Prostate gland (tissue), 2 donors: Measurements from ENCODE around the gene ZBTB43. TPM values are rescaled to one million over a fixed set of nuclear protein-coding genes. Genes with fewer than 3 reads are reported as not detected.

ENCODE experiments used
- DNase-seq: peaks from one replicate; pipeline ENCODE4 v3.0.0-alpha.2; 2019; ENCODE audit warnings: low spot score
- H3K27ac ChIP-seq, 2 donors: fragments of 200-600 bp; sonication (generic); 2 replicates each; pipeline ENCODE4 v1.5.1; 2017 to 2019
- H3K27me3 ChIP-seq: fragments of 200-600 bp; sonication (generic); replicated peaks from 2 replicates; pipeline ENCODE4 v1.5.1; 2019; ENCODE audit not compliant: insufficient read depth
- H3K36me3 ChIP-seq, 2 donors: fragments of 200-600 bp; sonication (generic); 1 replicate in 1 of 2; 2 replicates in 1 of 2; pipeline versions ENCODE4 v1.5.1 to v1.8.1; 2017 to 2019
- H3K4me1 ChIP-seq: fragments of 200-600 bp; sonication (generic); replicated peaks from 2 replicates; pipeline ENCODE4 v1.5.1; 2019
- H3K4me3 ChIP-seq, 2 donors: fragments of 200-600 bp; sonication (generic); 2 replicates each; pipeline ENCODE4 v1.5.1; 2017 to 2019
- H3K9me3 ChIP-seq: fragments of 200-600 bp; sonication (generic); 2 replicates; pipeline ENCODE4 v1.5.1; 2017
- CTCF ChIP-seq, 4 experiments: fragments of 200-600 bp in 2 of 4; fragments of 450-650 bp in 2 of 4; sonication (generic) in 2 of 4; IDR thresholded peaks; 1 replicate in 3 of 4; 2 replicates in 1 of 4; pipeline ENCODE4 v1.5.1; 2016 to 2019; ENCODE audit warnings: antibody characterized with exemption in 4 of 4, mild to moderate bottlenecking in 2 of 4, moderate library complexity in 2 of 4
- POLR2A ChIP-seq: fragments of 450-650 bp; IDR thresholded peaks from one replicate; pipeline ENCODE4 v1.6.1; 2016; ENCODE audit warnings: antibody characterized with exemption, mild to moderate bottlenecking
- POLR2AphosphoS5 ChIP-seq: sonication (generic); formaldehyde crosslinking; IDR thresholded peaks from one replicate; pipeline ENCODE4 v1.6.1; 2017; ENCODE audit warnings: antibody characterized with exemption
- WGBS: methylation state at CpG from one replicate; pipeline ENCODE4 v1.1.5; 2018; 5-methylcytosine and 5-hydroxymethylcytosine counted together
- intact Hi-C: fragments of 100-400 bp; cut with DNase I; formaldehyde crosslinking; loops from one replicate; pipeline ENCODE4 v1.14.2; 2022
- total RNA-seq, 2 donors: library from RNA; depleted of rRNA; stranded (reverse); fragments of >200 nt; gene quantifications; one replicate each; pipeline ENCODE4 v1.1.0, GENCODE V29; 2016

ZBTB43 gene
- total RNA-seq, 2 donors from 2014 or later, result 30.0 to 118 TPM

DNA sequence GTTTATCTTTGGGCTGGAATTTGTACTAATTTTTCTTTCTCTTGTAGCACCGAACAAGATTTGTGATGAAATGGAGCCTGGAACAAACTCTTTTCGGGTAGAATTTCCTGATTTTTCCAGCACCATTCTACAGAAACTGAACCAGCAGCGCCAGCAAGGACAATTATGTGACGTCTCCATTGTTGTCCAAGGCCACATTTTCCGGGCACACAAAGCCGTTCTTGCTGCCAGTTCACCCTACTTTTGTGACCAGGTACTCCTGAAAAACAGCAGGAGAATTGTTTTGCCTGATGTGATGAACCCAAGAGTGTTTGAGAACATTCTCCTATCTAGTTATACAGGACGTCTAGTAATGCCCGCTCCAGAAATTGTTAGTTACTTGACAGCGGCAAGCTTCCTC is 27.6 kb downstream of the ZBTB43 start:
- intact Hi-C loops, result no loop called here
- Histone ChIP-seq H3K4me3 (no peak overlapping the region), H3K36me3 (peaks cover 7 to 9% of the 10 kb centered on the region in 2 donors), H3K9me3 (no peaks in the 10 kb centered on the region), H3K27ac (no peak overlapping the region), H3K27me3 (no peaks in the 10 kb centered on the region), H3K4me1 (no peaks in the 10 kb centered on the region)
- TF ChIP-seq POLR2A, result no peak
- no peak for TF ChIP-seq CTCF (IDR thresholded peaks at IDR 0.05)
- no peak for TF ChIP-seq POLR2AphosphoS5
- 92% methylated on average over 9 of the region's 9 CpGs for WGBS
- DNase-seq, result no peak

GRCh38 chr9:126833020-126833419 is 28.2 kb downstream of the ZBTB43 start:
- intact Hi-C loops, result no loop called here
- DNase-seq, result no peak
- WGBS, result 94% methylated on average over 24 of the region's 24 CpGs
- H3K4me3 ChIP-seq, result no peak overlapping the region
- TF ChIP-seq CTCF (IDR thresholded peaks at IDR 0.05) (no peak), POLR2AphosphoS5 (no peak), POLR2A (no peak)
- H3K4me1 ChIP-seq, result no peaks in the 10 kb centered on the region
- no peaks in the 10 kb centered on the region for H3K27me3 ChIP-seq
- H3K36me3 ChIP-seq, result peaks cover 7 to 9% of the 10 kb centered on the region in 2 donors
- H3K9me3 ChIP-seq, result no peaks in the 10 kb centered on the region
- no peak overlapping the region for H3K27ac ChIP-seq

GRCh38 chr9:126833710-126834345 is 29.0 kb downstream of the ZBTB43 start:
- Histone ChIP-seq H3K27ac (no peak overlapping the region), H3K36me3 (peaks cover 7 to 9% of the 10 kb centered on the region in 2 donors), H3K4me1 (no peaks in the 10 kb centered on the region), H3K9me3 (no peaks in the 10 kb centered on the region), H3K4me3 (no peak overlapping the region), H3K27me3 (no peaks in the 10 kb centered on the region)
- DNase-seq, result no peak
- TF ChIP-seq POLR2A (no peak), CTCF (IDR thresholded peaks at IDR 0.05) (no peak), POLR2AphosphoS5 (no peak)
- 95% methylated on average over 8 of the region's 8 CpGs for WGBS
- intact Hi-C loops, result no loop called here

DNA sequence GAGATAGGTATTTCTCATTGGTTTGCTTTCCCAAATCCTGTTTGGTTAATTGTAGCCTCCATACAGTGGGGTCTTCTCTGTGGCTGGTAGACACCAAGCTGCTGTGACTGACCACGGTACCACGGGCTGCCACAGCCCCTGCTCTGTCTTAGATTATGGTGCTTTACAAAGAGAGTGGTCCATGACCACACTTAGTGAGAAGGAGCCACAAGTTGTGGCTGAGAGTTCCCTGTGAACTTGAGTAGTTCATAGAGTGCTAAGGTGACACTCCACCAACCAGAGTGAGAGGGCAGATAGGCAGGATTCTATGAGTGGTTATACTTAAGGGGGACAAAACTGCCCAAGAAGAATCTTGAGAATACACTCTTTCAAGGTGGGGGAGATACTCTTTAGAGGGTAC is 29.8 kb downstream of the ZBTB43 start:
- Histone ChIP-seq H3K9me3 (no peaks in the 10 kb centered on the region), H3K4me3 (no peak overlapping the region), H3K27ac (no peak overlapping the region), H3K36me3 (peaks cover 7 to 9% of the 10 kb centered on the region in 2 donors), H3K4me1 (no peaks in the 10 kb centered on the region), H3K27me3 (no peaks in the 10 kb centered on the region)
- no peak for DNase-seq
- WGBS, result 94% methylated on average over 2 of the region's 2 CpGs
- intact Hi-C loops, result no loop called here
- no peak for TF ChIP-seq CTCF (IDR thresholded peaks at IDR 0.05)
- TF ChIP-seq POLR2AphosphoS5, result no peak
- no peak for TF ChIP-seq POLR2A

- Histone ChIP-seq H3K4me3 (no peak overlapping the region), H3K27me3 (no peaks in the 10 kb centered on the region), H3K36me3 (peaks cover 7 to 9% of the 10 kb centered on the region in 2 donors), H3K9me3 (no peaks in the 10 kb centered on the region), H3K4me1 (no peaks in the 10 kb centered on the region), H3K27ac (no peak overlapping the region)
- 87% methylated on average over 2 of the region's 2 CpGs for WGBS
- intact Hi-C loops, result no loop called here
- no peak for DNase-seq
- TF ChIP-seq POLR2AphosphoS5 (no peak), POLR2A (no peak), CTCF (IDR thresholded peaks at IDR 0.05) (no peak)
Measured at GRCh38 chr9:126836216-126836615, 31.4 kb downstream of the ZBTB43 start.
